ENCODE measurements around the gene ARHGEF39.
A peak's percentile ranks its signal among the peaks of the same experiment; 100 is the strongest.

Gene ARHGEF39

GRCh38 chr9:35702696-35703095 is 37.7 kb upstream of the ARHGEF39 start:
- no peak for DNase-seq (ENCODE audit: low read depth)
- TF ChIP-seq CTCF (conservative IDR thresholded peaks at IDR 0.05; ENCODE audit: control insufficient read depth, insufficient read depth, low read depth, low read length), result no peak
- no peak overlapping the region for H3K4me3 ChIP-seq (ENCODE audit: control insufficient read depth, low read depth, low read length)

- TF ChIP-seq CTCF (conservative IDR thresholded peaks at IDR 0.05; ENCODE audit: control insufficient read depth, insufficient read depth, low read depth, low read length), result no peak
- no peak for DNase-seq (ENCODE audit: low read depth)
- H3K4me3 ChIP-seq (ENCODE audit: control insufficient read depth, low read depth, low read length), result no peak overlapping the region
Observed at GRCh38 chr9:35700942-35701341, 35.9 kb upstream of the ARHGEF39 start.

- no peak for DNase-seq (ENCODE audit: low read depth)
- no peak for TF ChIP-seq CTCF (conservative IDR thresholded peaks at IDR 0.05; ENCODE audit: control insufficient read depth, insufficient read depth, low read depth, low read length)
- H3K4me3 ChIP-seq (ENCODE audit: control insufficient read depth, low read depth, low read length), result no peak overlapping the region
Observed at GRCh38 chr9:35700031-35700430, 35.0 kb upstream of the ARHGEF39 start.

GRCh38 chr9:35698231-35698630 is 33.2 kb upstream of the ARHGEF39 start:
- no peak overlapping the region for H3K4me3 ChIP-seq (ENCODE audit: control insufficient read depth, low read depth, low read length)
- no peak for TF ChIP-seq CTCF (conservative IDR thresholded peaks at IDR 0.05; ENCODE audit: control insufficient read depth, insufficient read depth, low read depth, low read length)
- DNase-seq (ENCODE audit: low read depth), result no peak

GRCh38 chr9:35697486-35697885 is 32.5 kb upstream of the ARHGEF39 start:
- H3K4me3 ChIP-seq (ENCODE audit: control insufficient read depth, low read depth, low read length), result no peak overlapping the region
- no peak for TF ChIP-seq CTCF (conservative IDR thresholded peaks at IDR 0.05; ENCODE audit: control insufficient read depth, insufficient read depth, low read depth, low read length)
- no peak for DNase-seq (ENCODE audit: low read depth)

- DNase-seq (ENCODE audit: low read depth), result peak; percentile 53
- H3K4me3 ChIP-seq (ENCODE audit: control insufficient read depth, low read depth, low read length), result no peak overlapping the region
- TF ChIP-seq CTCF (conservative IDR thresholded peaks at IDR 0.05; ENCODE audit: control insufficient read depth, insufficient read depth, low read depth, low read length), result peak; percentile 86
Observed at GRCh38 chr9:35696520-35697215, 31.7 kb upstream of the ARHGEF39 start.
